K562 (cell line): ENCODE results near the gene MAP3K14. TPM values are rescaled to one million over a fixed set of nuclear protein-coding genes. Genes with fewer than 3 reads are reported as not detected.

Experiments
- ATAC-seq: fragments of 200-7000 bp; cut with Tn5 transposase; 3 replicates; pipeline ENCODE4 v1.9.1; 2020; ENCODE audit warnings: moderate library complexity
- BruUV-seq: library from RNA; stranded (reverse); fragments of 400-500 nt; replicated peaks from 2 replicates; lab custom pipeline; 2021; lab: Mats Ljungman, UMichigan
- CTCF ChIA-PET: fragments of 300-600 bp; formaldehyde crosslinking; extraction: SDS; loops from one replicate; lab custom pipeline; 2021; ENCODE audit warnings: low intra/inter-chr PET ratio; lab: Yijun Ruan, JAX
- POLR2A ChIA-PET: fragments of 300-600, 350-650 bp; sonication (Branson Sonifier 250); formaldehyde crosslinking; extraction: SDS; loops from one replicate; lab custom pipeline; 2021; ENCODE audit warnings: antibody characterized with exemption, inconsistent platforms; lab: Yijun Ruan, JAX
- DNase-seq, 4 experiments: peaks; one replicate each; pipeline versions ENCODE4 v3.0.0 to v3.0.0-alpha.2; 2011 to 2018; ENCODE audit warnings: low spot score in 3 of 4, mixed read lengths in 3 of 4; ENCODE audit errors: extremely low read depth in 1 of 4
- FAIRE-seq: peaks from 2 replicates; lab custom pipeline; 2011; peaks lifted over from hg19 to GRCh38; lab: Jason Lieb, UNC
- H2AFZ ChIP-seq: 2 replicates; pipeline ENCODE4 v1.6.0; 2011; ENCODE audit warnings: low read depth, low read length, control low read depth, inconsistent platforms
- H3K27ac ChIP-seq: fragments of 200-600 bp; 3 replicates; pipeline ENCODE4 v1.8.0; 2011; ENCODE audit warnings: low read depth, mild to moderate bottlenecking, control low read depth, inconsistent platforms, low read length, moderate library complexity, mixed read lengths; ENCODE audit errors: extremely low read depth
- H3K27me3 ChIP-seq, 2 experiments: fragments of 300-600 bp in 1 of 2; 2 replicates in 1 of 2; 3 replicates in 1 of 2; pipeline versions ENCODE4 v1.6.0 to v1.8.0; 2011; ENCODE audit warnings: inconsistent platforms in 2 of 2, low read length in 2 of 2, mild to moderate bottlenecking in 1 of 2, mixed read lengths in 1 of 2, moderate library complexity in 1 of 2; ENCODE audit not compliant: control insufficient read depth in 2 of 2, insufficient read depth in 2 of 2
- H3K36me3 ChIP-seq: fragments of 300-600 bp; 3 replicates; pipeline ENCODE4 v1.8.0; 2011; ENCODE audit warnings: mild to moderate bottlenecking, low read length, inconsistent platforms; ENCODE audit not compliant: control insufficient read depth, insufficient read depth
- H3K4me1 ChIP-seq, 2 experiments: fragments of 200-600 bp in 1 of 2; replicated peaks in 1 of 2; 2 replicates in 1 of 2; 3 replicates in 1 of 2; pipeline versions ENCODE4 v1.5.1 to v1.8.0; 2011; ENCODE audit warnings: inconsistent platforms in 2 of 2, low read length in 2 of 2, mild to moderate bottlenecking in 1 of 2, mixed read lengths in 1 of 2, moderate library complexity in 1 of 2; ENCODE audit not compliant: control insufficient read depth in 2 of 2, insufficient read depth in 2 of 2
- H3K4me2 ChIP-seq: 2 replicates; pipeline ENCODE4 v1.6.1; 2011; ENCODE audit warnings: low read length, control low read depth, inconsistent platforms, mixed read lengths; ENCODE audit not compliant: insufficient read depth
- H3K4me3 ChIP-seq: fragments of 200-600 bp; sonication (generic), shearing (Covaris generic); 2 replicates; pipeline ENCODE4 v1.5.1; 2016; ENCODE audit warnings: control low read depth, inconsistent platforms
- H3K79me2 ChIP-seq: fragments of 200-600 bp; 3 replicates; pipeline ENCODE4 v1.8.0; 2011; ENCODE audit warnings: low read length, inconsistent platforms; ENCODE audit not compliant: control insufficient read depth, insufficient read depth
- H3K9ac ChIP-seq, 2 experiments: 2 replicates each; pipeline versions ENCODE4 v1.6.0 to v1.6.1; 2011; ENCODE audit warnings: low read depth in 2 of 2, low read length in 2 of 2, control low read depth in 1 of 2, inconsistent platforms in 1 of 2, mild to moderate bottlenecking in 1 of 2, mixed read lengths in 1 of 2; ENCODE audit not compliant: insufficient read depth in 1 of 2
- H3K9me1 ChIP-seq: one replicate; pipeline ENCODE4 v1.6.0; 2011; ENCODE audit warnings: inconsistent platforms, mild to moderate bottlenecking, low read length, moderate library complexity; ENCODE audit not compliant: control insufficient read depth, insufficient read depth
- H3K9me3 ChIP-seq: replicated peaks from 2 replicates; pipeline ENCODE4 v1.5.1; 2011; ENCODE audit warnings: low read depth, low read length, inconsistent platforms; ENCODE audit not compliant: control insufficient read depth, insufficient read depth
- H4K20me1 ChIP-seq: replicated peaks from 2 replicates; pipeline ENCODE4 v1.6.1; 2011; ENCODE audit warnings: low read length, inconsistent platforms, mixed read lengths; ENCODE audit not compliant: control insufficient read depth, insufficient read depth
- AFF4 ChIP-seq: sonication (generic); formaldehyde crosslinking; IDR thresholded peaks from 2 replicates; pipeline ENCODE4 v1.8.0; 2023; ENCODE audit warnings: mild to moderate bottlenecking, missing genetic modification reagents
- ASH1L ChIP-seq: fragments of 450-650 bp; IDR thresholded peaks from 2 replicates; pipeline ENCODE4 v1.6.1; 2018; ENCODE audit warnings: borderline replicate concordance, mild to moderate bottlenecking, low read depth; ENCODE audit not compliant: partially characterized antibody
- EZH2 ChIP-seq: IDR thresholded peaks from 2 replicates; pipeline ENCODE4 v1.6.1; 2012; ENCODE audit warnings: low read depth, mild to moderate bottlenecking, inconsistent platforms, low read length, borderline replicate concordance
- HDGF ChIP-seq: fragments of 450-650 bp; IDR thresholded peaks from 2 replicates; pipeline ENCODE4 v1.6.1; 2016
- HMG20A ChIP-seq: fragments of 450-650 bp; formaldehyde crosslinking; conservative IDR thresholded peaks from 2 replicates; pipeline ENCODE4 v1.4.0; 2020; ENCODE audit warnings: mild to moderate bottlenecking, mixed read lengths
- MAFG ChIP-seq: fragments of 450-650 bp; conservative IDR thresholded peaks from 2 replicates; pipeline ENCODE4 v1.6.1; 2016; ENCODE audit warnings: missing genetic modification characterization, missing compliant biosample characterization
- MBD2 ChIP-seq: sonication (generic); IDR thresholded peaks from 2 replicates; pipeline ENCODE4 v1.6.1; 2016; ENCODE audit warnings: low read depth, borderline replicate concordance
- SMARCA4 ChIP-seq: fragments of 450-650 bp; IDR thresholded peaks from 2 replicates; pipeline ENCODE4 v1.6.1; 2016
- SREBF1 ChIP-seq: fragments of 150-350 bp; IDR thresholded peaks from 2 replicates; pipeline ENCODE4 v1.6.1; 2014; ENCODE audit warnings: antibody characterized with exemption, low read depth, low read length, borderline replicate concordance
- TCF15 ChIP-seq: fragments of 250-450 bp; sonication (Bioruptor Pico); IDR thresholded peaks from 2 replicates; pipeline ENCODE4 v1.8.0; 2022; ENCODE audit warnings: moderate library complexity, mild to moderate bottlenecking, inconsistent platforms
- ZBTB9 ChIP-seq: fragments of 450-650 bp; formaldehyde crosslinking; IDR thresholded peaks from 2 replicates; pipeline ENCODE4 v1.4.0; 2020; ENCODE audit warnings: mild to moderate bottlenecking, moderate library complexity
- ZNF217 ChIP-seq: sonication (generic); formaldehyde crosslinking; IDR thresholded peaks from 2 replicates; pipeline ENCODE4 v1.8.0; 2022; ENCODE audit warnings: mild to moderate bottlenecking, missing genetic modification reagents
- WGBS: fragments of 100-300 bp; shearing (Covaris generic); methylation state at CpG from one replicate; pipeline ENCODE4 v1.1.6; 2016; ENCODE audit warnings: low coverage, mixed read lengths; ENCODE audit not compliant: insufficient coverage; ENCODE audit errors: missing lambda C conversion rate; 5-methylcytosine and 5-hydroxymethylcytosine counted together
- in situ Hi-C: fragments of 300-500 bp; cut with MboI; formaldehyde crosslinking; loops from 4 replicates; pipeline ENCODE4 v1.15.0; 2018; ENCODE audit warnings: inconsistent platforms, mixed read lengths
- intact Hi-C: fragments of 100-400 bp; cut with micrococcal nuclease; formaldehyde crosslinking; loops from 2 replicates; pipeline ENCODE4 v1.14.2; 2022
- polyA plus RNA-seq, 8 experiments: library from polyadenylated mRNA; depleted of rRNA in 4 of 8; stranded (reverse) in 5 of 8; unstranded in 3 of 8; fragments of >200 nt; fragmentation: Nextera tagmentation in 2 of 8; fragmentation: Illumina TruSeq in 1 of 8; extraction: Ambion mirVana in 2 of 8; extraction: Trizol in 1 of 8; gene quantifications; 2 replicates each; pipeline versions ENCODE4 v1.2.1 to v1.2.3, GENCODE V29; 2011 to 2014; ENCODE audit warnings: inconsistent platforms in 1 of 8, missing spikeins in 1 of 8
- total RNA-seq, 7 experiments: library from RNA; depleted of rRNA in 6 of 7; stranded (reverse); fragments of >200 nt in 6 of 7; fragmentation: Illumina TruSeq in 2 of 7; extraction: Trizol in 2 of 7; gene quantifications; 2 replicates each; pipeline versions ENCODE4 v1.2.1 to v1.2.3, GENCODE V29; 2011 to 2021; ENCODE audit warnings: low replicate concordance in 1 of 7
- TF ChIP-seq, protein P1 (sequence below): sonication (generic); IDR thresholded peaks from 2 replicates; pipeline ENCODE4 v1.6.1; 2016
- TF ChIP-seq, protein P2 (sequence below): IDR thresholded peaks from 2 replicates; pipeline ENCODE4 v1.6.1; 2014; ENCODE audit warnings: antibody characterized with exemption

MAP3K14 gene
- total and polyA plus RNA-seq, 9 of the 15 experiments (the other 6 are each of a cell fraction or from before 2014, with no cell fraction given) = 0.45 to 8.7 (median 3.2) TPM

GRCh38 chr17:45307290-45308015 lies 9.4 kb downstream of the MAP3K14 start:
- Histone ChIP-seq H3K4me3 (no peak overlapping the region), H3K79me2 (peaks cover 63% of the 10 kb centered on the region), H3K36me3 (peaks cover 11% of the 10 kb centered on the region; the same call in 2 of the 3 replicates), H3K27ac (peak overlapping the region; percentile 1; the same call in 1 of the 3 replicates), H3K9ac (peak overlapping the region in 1 of 2 experiments; percentile 23; a peak in 1 of 4 replicates), H2AFZ (no peak overlapping the region), H3K27me3 (no peaks in the 10 kb centered on the region), H3K4me1 (peaks cover 9 to 19% of the 10 kb centered on the region in 2 experiments; a peak in 4 of 5 replicates), H3K4me2 (no peak overlapping the region), H3K9me1 (no peaks in the 10 kb centered on the region), H4K20me1 (peaks cover 6% of the 10 kb centered on the region; the same call in 1 of the 2 replicates), H3K9me3 (no peaks in the 10 kb centered on the region)
- ChIA-PET POLR2A (interaction anchor here (0.7 to 2.5 kb wide), 3 partner anchors 10 to 53 kb away, joined by 3 to 6 read pairs (median 3); partner anchors contain the start of gene MAP3K14), CTCF (no interaction called here)
- DNase-seq (no peak), ATAC-seq (no peak; the same call in 2 of the 3 replicates), FAIRE-seq (no peak)
- 62% methylated on average over 9 of the region's 9 CpGs for WGBS
- in situ Hi-C loops = no loop called here
- intact Hi-C loops = no loop called here
- no TSS peak for BruUV-seq
- no peak for TF ChIP-seq ZNF217 (CRISPR knock-in tag)
- no peak for TF ChIP-seq TCF15 (CRISPR knock-in tag)
- TF ChIP-seq AFF4 = no peak
- no peak for TF ChIP-seq MAFG (tag)
- no peak for TF ChIP-seq EZH2
- TF ChIP-seq, protein P1, sequence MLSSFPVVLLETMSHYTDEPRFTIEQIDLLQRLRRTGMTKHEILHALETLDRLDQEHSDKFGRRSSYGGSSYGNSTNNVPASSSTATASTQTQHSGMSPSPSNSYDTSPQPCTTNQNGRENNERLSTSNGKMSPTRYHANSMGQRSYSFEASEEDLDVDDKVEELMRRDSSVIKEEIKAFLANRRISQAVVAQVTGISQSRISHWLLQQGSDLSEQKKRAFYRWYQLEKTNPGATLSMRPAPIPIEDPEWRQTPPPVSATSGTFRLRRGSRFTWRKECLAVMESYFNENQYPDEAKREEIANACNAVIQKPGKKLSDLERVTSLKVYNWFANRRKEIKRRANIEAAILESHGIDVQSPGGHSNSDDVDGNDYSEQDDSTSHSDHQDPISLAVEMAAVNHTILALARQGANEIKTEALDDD = peak; percentile 86; the same call in 1 of the 2 replicates
- TF ChIP-seq SREBF1 = no peak
- no peak for TF ChIP-seq ZBTB9 (CRISPR knock-in tag)
- TF ChIP-seq HMG20A = no peak
- TF ChIP-seq ASH1L = no peak
- no peak for TF ChIP-seq SMARCA4
- no peak for TF ChIP-seq MBD2
- TF ChIP-seq, protein P2, sequence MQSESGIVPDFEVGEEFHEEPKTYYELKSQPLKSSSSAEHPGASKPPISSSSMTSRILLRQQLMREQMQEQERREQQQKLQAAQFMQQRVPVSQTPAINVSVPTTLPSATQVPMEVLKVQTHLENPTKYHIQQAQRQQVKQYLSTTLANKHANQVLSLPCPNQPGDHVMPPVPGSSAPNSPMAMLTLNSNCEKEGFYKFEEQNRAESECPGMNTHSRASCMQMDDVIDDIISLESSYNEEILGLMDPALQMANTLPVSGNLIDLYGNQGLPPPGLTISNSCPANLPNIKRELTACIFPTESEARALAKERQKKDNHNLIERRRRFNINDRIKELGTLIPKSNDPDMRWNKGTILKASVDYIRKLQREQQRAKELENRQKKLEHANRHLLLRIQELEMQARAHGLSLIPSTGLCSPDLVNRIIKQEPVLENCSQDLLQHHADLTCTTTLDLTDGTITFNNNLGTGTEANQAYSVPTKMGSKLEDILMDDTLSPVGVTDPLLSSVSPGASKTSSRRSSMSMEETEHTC = no peak
- no peak for TF ChIP-seq HDGF
